ENCODE results near the gene PIGQ.
A peak's percentile ranks its signal among the peaks of the same experiment; 100 is the strongest.

DNA sequence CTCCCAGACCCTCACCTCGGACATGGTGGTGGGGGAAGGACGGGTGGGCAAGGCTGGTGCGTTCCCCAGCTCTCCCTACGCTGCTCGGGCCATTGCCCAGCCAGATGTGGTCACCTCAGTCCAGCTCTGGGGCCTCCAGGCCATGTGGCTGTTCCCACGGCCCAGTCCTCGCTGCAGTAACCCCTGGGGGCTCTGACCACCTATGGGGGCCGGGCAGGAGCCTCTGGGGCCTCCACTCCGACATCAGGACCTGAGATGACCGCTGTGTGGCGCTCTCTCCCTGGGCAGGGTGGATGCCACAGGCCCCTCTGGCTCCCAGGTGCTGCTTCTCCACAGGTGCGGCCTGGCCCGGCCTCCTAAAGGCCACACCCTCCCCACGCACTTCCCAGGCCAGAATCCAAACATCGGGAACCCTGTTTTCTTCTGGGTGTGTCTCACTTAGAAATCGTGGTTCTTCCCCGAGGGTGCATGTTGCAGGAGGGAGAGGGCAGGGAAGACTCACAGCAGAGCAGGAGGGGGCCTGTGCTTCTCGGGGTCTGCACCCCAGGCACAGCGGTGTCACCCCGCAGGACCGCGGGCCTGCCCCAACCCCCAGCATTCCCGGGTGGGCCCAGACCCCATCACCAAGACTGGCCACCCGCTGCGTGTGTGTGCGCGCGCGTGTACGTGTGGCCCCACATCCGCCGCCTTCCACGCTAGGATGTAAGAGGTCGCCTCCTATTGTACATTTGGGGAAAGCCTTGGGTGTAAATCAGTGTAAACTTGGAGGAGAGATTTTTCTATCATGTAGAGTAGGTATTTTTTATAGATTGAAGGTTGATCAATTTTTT is 48.2 kb upstream of the PIGQ start:
- no peak for TF ChIP-seq POLR2A (IDR thresholded peaks at IDR 0.05)
- TF ChIP-seq, protein P1, sequence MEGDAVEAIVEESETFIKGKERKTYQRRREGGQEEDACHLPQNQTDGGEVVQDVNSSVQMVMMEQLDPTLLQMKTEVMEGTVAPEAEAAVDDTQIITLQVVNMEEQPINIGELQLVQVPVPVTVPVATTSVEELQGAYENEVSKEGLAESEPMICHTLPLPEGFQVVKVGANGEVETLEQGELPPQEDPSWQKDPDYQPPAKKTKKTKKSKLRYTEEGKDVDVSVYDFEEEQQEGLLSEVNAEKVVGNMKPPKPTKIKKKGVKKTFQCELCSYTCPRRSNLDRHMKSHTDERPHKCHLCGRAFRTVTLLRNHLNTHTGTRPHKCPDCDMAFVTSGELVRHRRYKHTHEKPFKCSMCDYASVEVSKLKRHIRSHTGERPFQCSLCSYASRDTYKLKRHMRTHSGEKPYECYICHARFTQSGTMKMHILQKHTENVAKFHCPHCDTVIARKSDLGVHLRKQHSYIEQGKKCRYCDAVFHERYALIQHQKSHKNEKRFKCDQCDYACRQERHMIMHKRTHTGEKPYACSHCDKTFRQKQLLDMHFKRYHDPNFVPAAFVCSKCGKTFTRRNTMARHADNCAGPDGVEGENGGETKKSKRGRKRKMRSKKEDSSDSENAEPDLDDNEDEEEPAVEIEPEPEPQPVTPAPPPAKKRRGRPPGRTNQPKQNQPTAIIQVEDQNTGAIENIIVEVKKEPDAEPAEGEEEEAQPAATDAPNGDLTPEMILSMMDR (IDR thresholded peaks at IDR 0.05): peak in 2 of 7 experiments; percentile 15 to 33
